Epithelial cell of proximal tubule (primary cell): ENCODE measurements around the gene NR2F1. TPM values are rescaled to one million over a fixed set of nuclear protein-coding genes. Genes with fewer than 3 reads are reported as not detected.

Experiments used
- DNase-seq: peaks from one replicate; pipeline ENCODE4 v3.0.0-alpha.2; 2011; ENCODE audit warnings: low read depth
- H3K4me3 ChIP-seq: 2 replicates; pipeline ENCODE4 v1.5.1; 2011; ENCODE audit warnings: low read depth, mild to moderate bottlenecking, low read length
- total RNA-seq: library from RNA; depleted of rRNA; stranded (reverse); fragments of >200 nt; gene quantifications from 2 replicates; pipeline ENCODE4 v1.2.3, GENCODE V29; 2015
- TF ChIP-seq, protein P1 (sequence below): conservative IDR thresholded peaks from 2 replicates; pipeline ENCODE4 v1.5.1; 2012; ENCODE audit warnings: low read depth, mild to moderate bottlenecking, low read length

Gene NR2F1
- total RNA-seq, 1 donor from 2014 or later: 14.8 TPM

DNA sequence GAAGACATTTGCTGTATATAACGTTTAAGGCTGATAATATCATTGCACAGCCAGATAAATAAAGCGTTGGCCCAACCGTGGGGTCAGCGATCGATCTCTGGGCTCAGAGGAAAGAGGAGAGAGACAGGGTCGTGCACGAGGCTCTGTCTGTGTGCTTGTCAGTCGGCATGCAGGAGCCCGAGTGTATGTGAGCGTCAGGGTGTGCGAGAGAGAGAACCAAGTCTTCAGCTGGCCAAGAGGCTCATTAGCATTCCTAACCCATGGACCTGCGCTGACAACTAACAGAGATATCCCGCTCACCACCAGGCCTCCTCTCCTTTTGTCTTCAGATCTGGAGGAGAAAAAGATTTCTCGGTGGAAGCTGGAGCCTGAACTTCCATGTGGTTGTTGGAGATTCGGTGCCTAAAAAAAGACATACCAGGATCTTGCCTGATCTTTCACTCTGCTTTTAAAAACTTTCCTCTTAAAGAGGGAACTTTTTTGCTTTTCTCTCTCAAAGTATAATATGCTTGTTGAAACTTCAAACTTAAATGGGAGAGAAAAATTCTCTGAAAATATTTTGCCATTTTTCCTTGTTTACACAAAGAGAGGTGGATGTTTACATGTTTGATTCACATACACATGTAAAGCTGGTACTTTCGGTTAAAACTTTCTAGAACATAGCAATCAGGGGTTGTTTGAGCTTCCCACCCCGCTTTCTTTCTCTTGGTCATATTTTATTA lies 16.5 kb downstream of the NR2F1 start:
- TF ChIP-seq, protein P1, sequence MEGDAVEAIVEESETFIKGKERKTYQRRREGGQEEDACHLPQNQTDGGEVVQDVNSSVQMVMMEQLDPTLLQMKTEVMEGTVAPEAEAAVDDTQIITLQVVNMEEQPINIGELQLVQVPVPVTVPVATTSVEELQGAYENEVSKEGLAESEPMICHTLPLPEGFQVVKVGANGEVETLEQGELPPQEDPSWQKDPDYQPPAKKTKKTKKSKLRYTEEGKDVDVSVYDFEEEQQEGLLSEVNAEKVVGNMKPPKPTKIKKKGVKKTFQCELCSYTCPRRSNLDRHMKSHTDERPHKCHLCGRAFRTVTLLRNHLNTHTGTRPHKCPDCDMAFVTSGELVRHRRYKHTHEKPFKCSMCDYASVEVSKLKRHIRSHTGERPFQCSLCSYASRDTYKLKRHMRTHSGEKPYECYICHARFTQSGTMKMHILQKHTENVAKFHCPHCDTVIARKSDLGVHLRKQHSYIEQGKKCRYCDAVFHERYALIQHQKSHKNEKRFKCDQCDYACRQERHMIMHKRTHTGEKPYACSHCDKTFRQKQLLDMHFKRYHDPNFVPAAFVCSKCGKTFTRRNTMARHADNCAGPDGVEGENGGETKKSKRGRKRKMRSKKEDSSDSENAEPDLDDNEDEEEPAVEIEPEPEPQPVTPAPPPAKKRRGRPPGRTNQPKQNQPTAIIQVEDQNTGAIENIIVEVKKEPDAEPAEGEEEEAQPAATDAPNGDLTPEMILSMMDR: no peak
- DNase-seq: no peak
- no peak overlapping the region for H3K4me3 ChIP-seq

DNA sequence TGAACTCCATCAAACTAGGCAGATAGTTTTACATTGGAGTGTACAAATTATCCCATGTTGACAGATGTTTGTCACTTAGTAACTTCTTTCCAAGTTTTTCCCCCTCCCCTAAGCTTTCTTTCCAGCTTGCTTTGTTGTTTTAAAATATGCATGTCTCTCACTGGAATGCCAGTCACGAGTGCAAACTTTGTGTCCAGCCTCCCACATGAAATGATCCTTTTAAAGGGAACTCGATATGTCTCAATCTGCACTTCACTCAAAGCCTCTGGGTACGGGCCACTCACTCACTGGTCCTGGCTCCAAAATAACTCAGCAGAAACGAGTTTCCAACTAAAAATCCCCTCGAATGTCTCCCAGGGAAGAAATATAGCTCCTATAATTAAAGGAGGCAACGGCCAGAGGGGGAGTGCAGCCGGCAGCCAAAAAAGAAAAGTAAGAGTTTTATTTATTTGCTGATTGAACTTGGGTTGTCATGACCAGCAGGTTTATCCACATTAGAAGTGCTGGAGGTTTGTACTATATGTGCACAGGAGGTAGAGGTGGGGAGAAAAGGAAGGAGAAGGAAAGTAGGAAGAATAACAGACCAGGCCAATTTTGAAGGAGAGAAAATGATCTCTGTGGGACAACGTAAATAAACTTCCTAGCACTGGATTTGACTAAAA lies 17.5 kb downstream of the NR2F1 start:
- TF ChIP-seq, protein P1: no peak
- DNase-seq: no peak
- H3K4me3 ChIP-seq: no peak overlapping the region

DNA sequence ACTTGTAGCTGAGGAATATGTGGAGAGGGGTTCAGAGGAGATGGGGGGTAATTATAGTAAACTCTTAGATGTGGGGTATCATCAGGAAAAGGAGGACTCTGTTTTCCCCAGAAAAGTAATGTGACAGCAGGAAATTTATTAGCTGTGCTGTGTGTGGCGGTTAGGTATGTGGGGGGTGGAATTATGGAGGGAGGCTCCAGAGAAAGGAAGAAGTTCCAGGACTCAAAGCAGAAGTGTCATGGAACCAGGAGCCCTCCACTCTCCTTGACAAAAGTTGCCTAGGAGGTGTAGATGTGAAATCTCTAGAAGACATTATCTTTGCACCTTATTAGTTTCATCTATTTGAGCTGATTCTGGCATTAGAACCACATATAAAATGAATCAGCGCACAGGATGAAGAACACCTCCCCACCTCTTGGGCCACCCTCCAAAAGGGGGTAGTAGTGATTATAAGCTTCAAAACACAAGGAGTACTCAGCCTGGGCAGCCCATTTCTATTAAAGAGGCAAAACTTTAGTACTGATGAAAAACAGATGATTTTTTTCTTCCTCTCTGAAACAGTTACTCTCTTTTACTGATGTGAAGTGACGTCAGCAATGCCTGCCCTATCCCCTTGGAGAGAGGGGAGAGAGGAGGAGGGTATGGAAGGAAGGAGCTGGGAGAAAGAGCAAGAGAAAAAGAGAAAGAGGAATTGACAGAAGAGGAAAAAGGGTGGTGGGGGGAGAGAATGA lies 18.2 kb downstream of the NR2F1 start:
- TF ChIP-seq, protein P1: no peak
- no peak for DNase-seq
- H3K4me3 ChIP-seq: no peak overlapping the region

DNA sequence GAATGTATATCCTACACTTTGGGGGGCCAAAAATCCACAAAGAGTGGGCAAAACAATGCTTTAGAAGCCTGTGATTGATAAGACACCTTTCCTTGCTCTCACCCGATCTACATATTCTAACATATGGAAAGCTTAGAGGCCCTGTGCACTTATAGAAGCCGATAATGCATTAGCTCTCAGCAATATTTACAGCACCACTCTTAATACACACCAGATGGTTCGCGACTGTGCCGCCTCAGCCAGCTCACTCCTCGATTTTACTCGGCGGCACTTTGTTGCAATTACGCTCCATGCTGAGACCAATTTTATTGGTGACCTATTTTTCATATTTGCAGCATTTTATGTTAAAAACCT lies 18.8 kb downstream of the NR2F1 start:
- DNase-seq: no peak
- no peak overlapping the region for H3K4me3 ChIP-seq
- TF ChIP-seq, protein P1: no peak

DNA sequence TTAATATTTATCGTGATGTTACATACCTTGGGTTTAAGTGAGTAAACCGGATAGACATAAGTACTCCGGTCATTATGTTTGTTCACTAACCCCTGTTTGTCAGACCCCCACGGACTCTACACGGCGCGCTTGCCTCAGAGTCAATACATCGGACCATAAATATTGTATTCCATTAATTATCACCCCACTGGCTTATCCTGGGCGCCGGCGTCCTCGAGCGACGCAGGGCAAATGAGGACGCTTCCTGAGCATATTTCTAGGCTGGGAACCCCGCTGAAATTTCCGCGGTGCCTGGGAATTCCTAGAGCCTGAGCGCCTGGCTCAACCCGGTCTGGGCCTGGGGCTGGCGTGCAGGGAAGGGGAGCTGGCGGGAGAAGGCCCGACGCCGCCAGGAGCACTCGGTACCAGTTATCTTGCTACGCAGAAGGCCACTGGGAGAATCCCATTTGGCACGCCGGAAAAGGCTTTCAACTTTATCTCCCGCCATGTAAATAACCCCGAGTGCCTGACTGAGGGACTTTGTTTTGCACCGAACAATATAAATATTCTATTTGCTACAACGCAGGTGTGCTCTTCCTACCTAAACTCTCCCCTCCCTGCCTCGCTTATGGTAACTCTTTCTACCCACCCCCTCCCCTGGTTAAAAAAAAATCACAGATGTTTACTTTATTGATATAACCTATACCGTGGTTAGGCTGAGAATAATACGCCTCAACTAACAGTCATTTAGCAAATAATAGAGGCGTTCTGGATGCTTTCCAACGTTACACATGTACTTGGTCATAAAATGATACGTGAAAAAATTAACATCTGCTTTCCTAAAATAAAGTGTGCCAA lies 19.4 kb downstream of the NR2F1 start:
- DNase-seq: no peak
- TF ChIP-seq, protein P1: no peak
- H3K4me3 ChIP-seq: no peak overlapping the region

DNA sequence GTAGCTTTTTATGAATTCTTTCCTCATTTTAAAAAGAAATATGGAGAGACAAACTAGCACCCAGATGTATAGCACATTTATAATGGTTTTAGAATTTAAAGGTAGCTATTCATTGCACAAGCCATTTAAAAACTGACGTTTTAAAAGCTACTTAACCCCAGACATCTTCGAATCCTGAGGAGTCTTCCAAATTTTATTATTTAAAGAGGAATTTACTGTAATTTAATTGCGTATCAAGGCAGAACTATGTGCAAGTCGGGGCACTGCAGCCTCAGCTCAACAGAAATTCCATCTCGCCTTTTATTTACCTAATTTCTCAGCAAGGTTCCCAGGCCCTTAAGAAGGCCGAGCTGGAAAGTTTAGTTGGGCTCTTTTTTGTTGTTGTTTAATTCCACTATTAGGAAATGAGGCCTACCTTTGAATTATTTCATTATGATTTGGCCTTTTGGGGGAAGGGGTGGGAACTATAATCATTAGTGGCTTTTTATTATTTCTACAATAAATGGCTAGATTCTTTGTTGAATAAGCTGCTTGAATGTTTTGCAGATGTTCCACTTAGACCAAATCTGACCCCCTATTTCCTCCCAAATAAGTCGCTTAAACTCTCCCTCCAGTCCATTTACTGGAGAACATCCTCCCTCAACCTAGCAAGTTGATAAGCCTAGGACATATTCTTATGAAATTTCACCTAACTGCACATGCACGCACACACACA lies 20.2 kb downstream of the NR2F1 start:
- DNase-seq: no peak
- H3K4me3 ChIP-seq: no peak overlapping the region
- TF ChIP-seq, protein P1: no peak
